GM12878 (cell line): ENCODE results near the gene IFI27L1.

Experiments
- NKRF ChIP-seq: fragments of 450-650 bp; conservative IDR thresholded peaks from 2 replicates; pipeline ENCODE4 v1.6.1; 2017; ENCODE audit warnings: mild to moderate bottlenecking, moderate library complexity
- PAX5 ChIP-seq: IDR thresholded peaks from 2 replicates; pipeline ENCODE4 v1.6.1; 2011; ENCODE audit warnings: low read depth, low read length, borderline replicate concordance
- POLR2AphosphoS5 ChIP-seq: IDR thresholded peaks from 2 replicates; pipeline ENCODE4 v1.6.1; 2011; ENCODE audit warnings: mild to moderate bottlenecking, low read length, inconsistent platforms

- no peak for TF ChIP-seq PAX5
- TF ChIP-seq NKRF = no peak
- no peak for TF ChIP-seq POLR2AphosphoS5
These were observed 36.0 kb upstream of the IFI27L1 start for GRCh38 chr14:94045101-94045500.
